ENCODE results near the gene HHAT.

Gene HHAT

GRCh38 chr1:210499956-210500355 lies 171.3 kb downstream of the HHAT start:
- DNase-seq (ENCODE audit: low read depth), result no peak
- H3K4me3 ChIP-seq (ENCODE audit: control insufficient read depth, low read depth, low read length), result no peak overlapping the region
- TF ChIP-seq CTCF (IDR thresholded peaks at IDR 0.05; ENCODE audit: control insufficient read depth, insufficient read depth, low read depth, low read length, missing control alignments), result no peak

- TF ChIP-seq CTCF (IDR thresholded peaks at IDR 0.05; ENCODE audit: control insufficient read depth, insufficient read depth, low read depth, low read length, missing control alignments), result no peak
- H3K4me3 ChIP-seq (ENCODE audit: control insufficient read depth, low read depth, low read length), result no peak overlapping the region
- no peak for DNase-seq (ENCODE audit: low read depth)
Measured at GRCh38 chr1:210500831-210501230, 172.1 kb downstream of the HHAT start.

GRCh38 chr1:210504286-210504685 lies 175.6 kb downstream of the HHAT start:
- TF ChIP-seq CTCF (IDR thresholded peaks at IDR 0.05; ENCODE audit: control insufficient read depth, insufficient read depth, low read depth, low read length, missing control alignments), result no peak
- no peak overlapping the region for H3K4me3 ChIP-seq (ENCODE audit: control insufficient read depth, low read depth, low read length)
- no peak for DNase-seq (ENCODE audit: low read depth)

- H3K4me3 ChIP-seq (ENCODE audit: control insufficient read depth, low read depth, low read length), result no peak overlapping the region
- TF ChIP-seq CTCF (IDR thresholded peaks at IDR 0.05; ENCODE audit: control insufficient read depth, insufficient read depth, low read depth, low read length, missing control alignments), result no peak
- DNase-seq (ENCODE audit: low read depth), result no peak
Measured at GRCh38 chr1:210505601-210506496, 177.1 kb downstream of the HHAT start.

- no peak for DNase-seq (ENCODE audit: low read depth)
- TF ChIP-seq CTCF (IDR thresholded peaks at IDR 0.05; ENCODE audit: control insufficient read depth, insufficient read depth, low read depth, low read length, missing control alignments), result no peak
- H3K4me3 ChIP-seq (ENCODE audit: control insufficient read depth, low read depth, low read length), result no peak overlapping the region
Measured at GRCh38 chr1:210506689-210507088, 178.0 kb downstream of the HHAT start.

- H3K4me3 ChIP-seq (ENCODE audit: control insufficient read depth, low read depth, low read length), result no peak overlapping the region
- no peak for TF ChIP-seq CTCF (IDR thresholded peaks at IDR 0.05; ENCODE audit: control insufficient read depth, insufficient read depth, low read depth, low read length, missing control alignments)
- DNase-seq (ENCODE audit: low read depth), result no peak
Measured at GRCh38 chr1:210516092-210516656, 187.5 kb downstream of the HHAT start.

All from AG09309 (cell line).